Sigmoid colon (tissue), 7 donors: ENCODE measurements around the gene MCCC2. TPM values are rescaled to one million over a fixed set of nuclear protein-coding genes. Genes with fewer than 3 reads are reported as not detected.

Experiments
- DNase-seq: peaks from one replicate; pipeline ENCODE4 v3.0.0-alpha.2; 2019
- H3K27ac ChIP-seq, 4 donors: fragments of 200-600 bp; sonication (generic); one replicate each; pipeline ENCODE4 v1.5.1; 2016 to 2019; ENCODE audit warnings: mild to moderate bottlenecking in 1 of 4
- H3K27me3 ChIP-seq, 3 donors: fragments of 200-600 bp; sonication (generic); one replicate each; pipeline ENCODE4 v1.5.1; 2019; ENCODE audit warnings: mild to moderate bottlenecking in 1 of 3
- H3K36me3 ChIP-seq, 4 donors: fragments of 200-600 bp; sonication (generic); one replicate each; pipeline ENCODE4 v1.5.1; 2016 to 2019
- H3K4me1 ChIP-seq, 4 donors: fragments of 200-600 bp; sonication (generic); one replicate each; pipeline ENCODE4 v1.5.1; 2017 to 2019
- H3K4me3 ChIP-seq, 4 donors: fragments of 200-600 bp; sonication (generic); one replicate each; pipeline ENCODE4 v1.5.1; 2017 to 2019; ENCODE audit warnings: mild to moderate bottlenecking in 2 of 4, moderate library complexity in 1 of 4
- H3K9me3 ChIP-seq, 4 donors: fragments of 200-600 bp in 3 of 4; sonication (generic) in 3 of 4; one replicate each; pipeline versions ENCODE4 v1.5.1 to v1.6.1; 2013 to 2019
- CTCF ChIP-seq, 4 experiments: fragments of 450-650 bp in 3 of 4; fragments of 200-600 bp in 1 of 4; IDR thresholded peaks; one replicate each; pipeline ENCODE4 v1.5.1; 2016 to 2019; ENCODE audit warnings: antibody characterized with exemption in 4 of 4, mild to moderate bottlenecking in 3 of 4, moderate library complexity in 2 of 4
- EP300 ChIP-seq, 4 donors: sonication (generic); formaldehyde crosslinking; IDR thresholded peaks; one replicate each; pipeline ENCODE4 v1.6.1; 2017; ENCODE audit warnings: antibody characterized with exemption in 4 of 4
- POLR2A ChIP-seq, 2 donors: fragments of 450-650 bp; IDR thresholded peaks; one replicate each; pipeline ENCODE4 v1.6.1; 2016; ENCODE audit warnings: antibody characterized with exemption in 2 of 2, mild to moderate bottlenecking in 2 of 2, moderate library complexity in 2 of 2
- POLR2AphosphoS5 ChIP-seq, 4 donors: sonication (generic); formaldehyde crosslinking; IDR thresholded peaks; one replicate each; pipeline ENCODE4 v1.6.1; 2017; ENCODE audit warnings: antibody characterized with exemption in 4 of 4
- WGBS, 2 donors: extraction: QIAGEN DNeasy Blood & Tissue Kit; methylation state at CpG; one replicate each; pipeline ENCODE4 v1.1.7; 2013; 5-methylcytosine and 5-hydroxymethylcytosine counted together
- intact Hi-C: fragments of 100-400 bp; cut with DNase I; formaldehyde crosslinking; loops from one replicate; pipeline ENCODE4 v1.15.1; 2023
- polyA plus RNA-seq, 3 donors: library from polyadenylated mRNA; stranded (reverse); fragments of 200-250 nt; gene quantifications; one replicate each; pipeline ENCODE4 v1.2.3, GENCODE V29; 2013
- total RNA-seq, 4 donors: library from RNA; depleted of rRNA; stranded (reverse); fragments of >200 nt; gene quantifications; one replicate each; pipeline ENCODE4 v1.1.0, GENCODE V29; 2016
- donor health status: healthy with polysubstance abuse.
- donor health status: Bipolar disorder and iron deficiency.
- donor health status: healthy.

MCCC2 gene
- total and polyA plus RNA-seq, 7 donors, result 17.6 to 44.2 (median 23.8) TPM

- intact Hi-C loops, result no loop called here
- H3K27ac ChIP-seq, result no peak overlapping the region
- TF ChIP-seq POLR2AphosphoS5 (IDR thresholded peaks at IDR 0.05) (no peak), CTCF (IDR thresholded peaks at IDR 0.05) (no peak), EP300 (IDR thresholded peaks at IDR 0.05) (no peak), POLR2A (IDR thresholded peaks at IDR 0.05) (no peak)
- no peak overlapping the region for H3K4me3 ChIP-seq
- no peaks in the 10 kb centered on the region for H3K9me3 ChIP-seq
- DNase-seq, result no peak
- no peaks in the 10 kb centered on the region for H3K36me3 ChIP-seq
- no peaks in the 10 kb centered on the region for H3K4me1 ChIP-seq
- H3K27me3 ChIP-seq, result peaks cover 0 to 3% (median 0%) of the 10 kb centered on the region in 3 donors
Measured at GRCh38 chr5:71695595-71695994, 108.5 kb downstream of the MCCC2 start.

DNA sequence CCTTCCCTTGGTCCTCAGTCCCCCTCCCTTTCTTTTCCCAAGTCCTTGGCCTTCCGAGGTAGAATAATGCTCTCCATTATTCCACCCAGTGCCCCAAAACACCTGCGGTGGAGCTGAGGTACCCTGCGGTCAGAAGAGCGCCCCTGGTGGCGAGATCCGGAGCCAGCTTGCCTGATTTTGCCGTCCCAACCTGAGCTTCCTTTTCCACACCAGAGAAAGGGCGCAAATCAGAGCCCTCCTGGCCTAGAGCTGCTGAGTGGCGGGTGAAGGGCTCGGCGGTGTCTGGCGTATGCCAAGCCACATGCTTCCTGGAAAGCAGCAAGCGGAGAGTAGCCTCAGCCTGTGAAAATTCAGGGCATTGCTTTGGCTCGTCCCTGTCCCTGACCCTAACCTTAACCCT lies 110.8 kb downstream of the MCCC2 start:
- intact Hi-C loops, result no loop called here
- no peak overlapping the region for H3K27ac ChIP-seq
- no peak overlapping the region for H3K4me3 ChIP-seq
- no peak for TF ChIP-seq POLR2AphosphoS5 (IDR thresholded peaks at IDR 0.05)
- TF ChIP-seq CTCF (IDR thresholded peaks at IDR 0.05), result no peak
- TF ChIP-seq EP300 (IDR thresholded peaks at IDR 0.05), result no peak
- TF ChIP-seq POLR2A (IDR thresholded peaks at IDR 0.05), result no peak
- DNase-seq, result no peak
- peaks cover 0 to 3% (median 0%) of the 10 kb centered on the region in 3 donors for H3K27me3 ChIP-seq
- no peaks in the 10 kb centered on the region for H3K36me3 ChIP-seq
- H3K9me3 ChIP-seq, result no peaks in the 10 kb centered on the region
- 69 to 88% methylated on average over 14 of the region's 14 CpGs for WGBS, 2 donors
- no peaks in the 10 kb centered on the region for H3K4me1 ChIP-seq

DNA sequence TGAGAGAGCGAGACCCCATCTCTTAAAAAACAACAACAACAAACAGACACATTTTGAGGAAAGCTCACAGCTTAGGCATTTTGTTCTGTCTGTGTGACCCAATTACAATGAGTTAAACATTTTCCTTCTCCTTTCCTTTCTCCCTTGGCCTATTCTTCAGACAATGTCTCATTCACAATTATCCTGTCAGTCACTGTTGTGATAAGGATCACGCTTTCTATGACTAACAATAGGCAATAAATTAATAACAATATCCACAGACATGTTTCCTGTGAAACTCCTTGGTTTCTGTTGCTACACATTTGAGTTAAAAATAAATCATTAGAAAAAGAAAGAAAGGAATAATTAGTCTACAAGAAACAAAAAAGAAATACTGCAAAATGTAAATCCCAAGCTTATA lies 112.1 kb downstream of the MCCC2 start:
- no peak overlapping the region for H3K4me3 ChIP-seq
- no peak for DNase-seq
- no peak overlapping the region for H3K27ac ChIP-seq
- no peaks in the 10 kb centered on the region for H3K4me1 ChIP-seq
- intact Hi-C loops, result no loop called here
- peaks cover 0 to 3% (median 0%) of the 10 kb centered on the region in 3 donors for H3K27me3 ChIP-seq
- no peaks in the 10 kb centered on the region for H3K36me3 ChIP-seq
- 66 to 72% methylated on average over 2 of the region's 2 CpGs for WGBS, 2 donors
- TF ChIP-seq POLR2AphosphoS5 (IDR thresholded peaks at IDR 0.05) (no peak), CTCF (IDR thresholded peaks at IDR 0.05) (no peak), POLR2A (IDR thresholded peaks at IDR 0.05) (no peak), EP300 (IDR thresholded peaks at IDR 0.05) (no peak)
- no peaks in the 10 kb centered on the region for H3K9me3 ChIP-seq

DNA sequence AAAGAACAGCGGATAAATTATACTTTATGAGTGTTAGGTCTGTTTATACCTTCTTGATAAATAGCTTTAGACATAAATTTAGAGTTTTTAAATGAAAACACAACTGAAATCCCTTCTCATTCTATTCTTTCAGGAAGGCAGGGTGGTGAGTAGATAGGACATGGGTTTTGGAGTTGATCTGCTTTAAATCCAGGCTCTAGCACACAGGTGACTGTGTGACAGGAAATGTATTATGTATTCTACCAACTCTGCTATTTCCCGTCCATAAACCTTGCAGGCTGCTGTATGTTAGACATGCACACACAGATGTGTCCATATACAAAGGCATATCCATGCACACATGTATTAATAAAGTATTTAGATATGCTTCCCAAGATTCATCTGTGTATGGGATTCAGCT lies 112.6 kb downstream of the MCCC2 start:
- Histone ChIP-seq H3K27ac (no peak overlapping the region), H3K4me3 (no peak overlapping the region), H3K27me3 (peaks cover 0 to 3% (median 0%) of the 10 kb centered on the region in 3 donors), H3K4me1 (no peaks in the 10 kb centered on the region), H3K9me3 (no peaks in the 10 kb centered on the region), H3K36me3 (no peaks in the 10 kb centered on the region)
- no peak for DNase-seq
- TF ChIP-seq POLR2AphosphoS5 (IDR thresholded peaks at IDR 0.05), result no peak
- no peak for TF ChIP-seq POLR2A (IDR thresholded peaks at IDR 0.05)
- TF ChIP-seq CTCF (IDR thresholded peaks at IDR 0.05), result no peak
- TF ChIP-seq EP300 (IDR thresholded peaks at IDR 0.05), result no peak
- intact Hi-C loops, result no loop called here
- WGBS, 2 donors, result 71 to 82% methylated on average over 2 of the region's 2 CpGs

DNA sequence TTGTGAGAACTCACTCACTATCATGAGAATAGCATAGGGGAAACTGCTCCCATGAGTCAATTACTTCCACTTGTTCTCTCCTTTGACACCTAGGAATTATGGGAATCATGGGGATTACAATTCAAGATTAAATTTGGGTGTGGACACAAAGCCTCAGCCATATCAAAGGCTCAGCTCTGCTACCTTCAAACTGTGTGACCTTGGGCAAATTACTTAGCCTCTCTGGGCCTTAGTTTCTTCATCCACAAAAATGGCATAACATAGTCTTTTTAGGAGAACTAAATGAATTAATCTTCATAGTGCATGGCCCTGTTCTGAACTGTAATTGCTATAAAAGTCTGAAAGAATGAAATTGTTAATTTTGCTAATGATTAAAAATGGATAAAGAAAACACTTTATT lies 113.7 kb downstream of the MCCC2 start:
- DNase-seq, result no peak
- Histone ChIP-seq H3K9me3 (no peaks in the 10 kb centered on the region), H3K4me1 (no peaks in the 10 kb centered on the region), H3K27me3 (peaks cover 0 to 3% (median 0%) of the 10 kb centered on the region in 3 donors), H3K4me3 (no peak overlapping the region), H3K36me3 (no peaks in the 10 kb centered on the region), H3K27ac (no peak overlapping the region)
- intact Hi-C loops, result no loop called here
- no peak for TF ChIP-seq EP300 (IDR thresholded peaks at IDR 0.05)
